A549 (cell line): Measurements from ENCODE around the gene TANGO2.

ENCODE experiments used
- CTCF ChIP-seq: fragments of >200 bp; sonication (Bioruptor Twin); formaldehyde crosslinking; IDR thresholded peaks from 3 replicates; pipeline ENCODE4 v1.5.1; 2016
- EP300 ChIP-seq, 2 experiments: fragments of >200 bp; sonication (Bioruptor Twin); formaldehyde crosslinking; IDR thresholded peaks; 2 replicates in 1 of 2; 3 replicates in 1 of 2; pipeline ENCODE4 v1.6.1; 2016 to 2017
- MAX ChIP-seq: IDR thresholded peaks from 2 replicates; pipeline ENCODE4 v1.6.1; 2012
- POLR2A ChIP-seq: IDR thresholded peaks from 2 replicates; pipeline ENCODE4 v1.6.1; 2012; ENCODE audit warnings: mild to moderate bottlenecking, low read length
- POLR2AphosphoS2 ChIP-seq: conservative IDR thresholded peaks from 2 replicates; pipeline ENCODE4 v1.6.1; 2012; ENCODE audit warnings: low read length, improper control_type of control experiment, inconsistent platforms
- SMC3 ChIP-seq: fragments of >200 bp; sonication (Bioruptor Twin); formaldehyde crosslinking; IDR thresholded peaks from 3 replicates; pipeline ENCODE4 v1.6.1; 2018; ENCODE audit warnings: inconsistent platforms

- TF ChIP-seq CTCF (peak; percentile 17; the same call in 1 of the 3 replicates), EP300 (IDR thresholded peaks at IDR 0.05) (no peak), SMC3 (0 out of 3 replicates have a peak, but pooled peaks have one; percentile 28), POLR2AphosphoS2 (no peak), POLR2A (no peak), MAX (no peak)
Observed at GRCh38 chr22:20027966-20028854, 7.3 kb downstream of the TANGO2 start.
